Bronchial epithelial cell (primary cell): Measurements from ENCODE around the gene MPPE1. TPM values are rescaled to one million over a fixed set of nuclear protein-coding genes. Genes with fewer than 3 reads are reported as not detected.

Experiments used
- DNase-seq: peaks from one replicate; pipeline ENCODE4 v3.0.0-alpha.2; 2010; ENCODE audit warnings: low read depth
- FAIRE-seq: peaks from 2 replicates; lab custom pipeline; 2011; peaks lifted over from hg19 to GRCh38; lab: Jason Lieb, UNC
- H3K27me3 ChIP-seq: 2 replicates; pipeline ENCODE4 v1.5.1; 2011; ENCODE audit warnings: low read length; ENCODE audit not compliant: control insufficient read depth, insufficient read depth
- H3K36me3 ChIP-seq: 2 replicates; pipeline ENCODE4 v1.5.1; 2011; ENCODE audit warnings: low read length; ENCODE audit not compliant: control insufficient read depth, insufficient read depth
- H3K4me3 ChIP-seq: 2 replicates; pipeline ENCODE4 v1.5.1; 2011; ENCODE audit warnings: mild to moderate bottlenecking, low read depth, low read length, control low read depth
- total RNA-seq: library from RNA; depleted of rRNA; stranded (reverse); fragments of >200 nt; gene quantifications from 2 replicates; pipeline ENCODE4 v1.2.1, GENCODE V29; 2014
- TF ChIP-seq, protein P1 (sequence below): IDR thresholded peaks from 2 replicates; pipeline ENCODE4 v1.5.1; 2011; ENCODE audit warnings: mild to moderate bottlenecking, moderate library complexity, low read length, control low read depth, inconsistent platforms; ENCODE audit not compliant: insufficient read depth, severe bottlenecking

Gene MPPE1
- total RNA-seq, 1 donor from 2014 or later: 22.1 TPM

DNA sequence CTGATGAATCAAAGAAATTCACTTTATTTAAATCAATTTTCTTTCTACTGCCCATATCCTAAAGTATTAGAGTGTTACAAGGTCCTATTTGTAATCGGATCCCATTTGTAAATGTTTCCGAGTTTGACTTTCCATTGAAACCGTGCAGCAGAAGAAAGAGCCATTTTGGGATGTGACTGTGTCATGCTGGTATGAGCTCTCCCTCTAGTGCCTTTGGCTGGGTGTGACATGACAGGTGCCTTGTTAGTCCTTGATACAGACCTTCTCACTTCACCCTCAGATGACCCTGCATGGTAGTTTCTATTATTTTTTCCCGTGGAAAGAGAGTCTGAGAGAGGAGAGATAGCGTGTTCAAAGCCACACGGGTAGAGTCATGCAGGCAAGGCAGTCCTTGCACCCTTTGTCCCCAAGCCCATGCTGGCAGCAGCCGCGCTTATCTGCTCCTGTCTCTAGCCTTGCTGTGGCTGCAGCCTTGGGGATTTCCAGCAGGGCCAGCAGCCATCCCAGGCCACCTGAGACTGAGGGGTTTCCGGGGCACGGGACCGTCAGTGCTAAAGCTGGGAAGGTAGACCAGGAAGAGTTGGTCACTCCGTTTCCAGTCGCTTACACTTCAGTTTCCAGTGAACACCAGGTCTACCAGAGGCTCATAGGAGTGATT lies 35.5 kb downstream of the MPPE1 start:
- Histone ChIP-seq H3K36me3 (peaks cover 6% of the 10 kb centered on the region), H3K4me3 (no peak overlapping the region), H3K27me3 (no peaks in the 10 kb centered on the region)
- FAIRE-seq (no peak), DNase-seq (peak; percentile 45)
- TF ChIP-seq, protein P1, sequence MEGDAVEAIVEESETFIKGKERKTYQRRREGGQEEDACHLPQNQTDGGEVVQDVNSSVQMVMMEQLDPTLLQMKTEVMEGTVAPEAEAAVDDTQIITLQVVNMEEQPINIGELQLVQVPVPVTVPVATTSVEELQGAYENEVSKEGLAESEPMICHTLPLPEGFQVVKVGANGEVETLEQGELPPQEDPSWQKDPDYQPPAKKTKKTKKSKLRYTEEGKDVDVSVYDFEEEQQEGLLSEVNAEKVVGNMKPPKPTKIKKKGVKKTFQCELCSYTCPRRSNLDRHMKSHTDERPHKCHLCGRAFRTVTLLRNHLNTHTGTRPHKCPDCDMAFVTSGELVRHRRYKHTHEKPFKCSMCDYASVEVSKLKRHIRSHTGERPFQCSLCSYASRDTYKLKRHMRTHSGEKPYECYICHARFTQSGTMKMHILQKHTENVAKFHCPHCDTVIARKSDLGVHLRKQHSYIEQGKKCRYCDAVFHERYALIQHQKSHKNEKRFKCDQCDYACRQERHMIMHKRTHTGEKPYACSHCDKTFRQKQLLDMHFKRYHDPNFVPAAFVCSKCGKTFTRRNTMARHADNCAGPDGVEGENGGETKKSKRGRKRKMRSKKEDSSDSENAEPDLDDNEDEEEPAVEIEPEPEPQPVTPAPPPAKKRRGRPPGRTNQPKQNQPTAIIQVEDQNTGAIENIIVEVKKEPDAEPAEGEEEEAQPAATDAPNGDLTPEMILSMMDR: peak; percentile 67

DNA sequence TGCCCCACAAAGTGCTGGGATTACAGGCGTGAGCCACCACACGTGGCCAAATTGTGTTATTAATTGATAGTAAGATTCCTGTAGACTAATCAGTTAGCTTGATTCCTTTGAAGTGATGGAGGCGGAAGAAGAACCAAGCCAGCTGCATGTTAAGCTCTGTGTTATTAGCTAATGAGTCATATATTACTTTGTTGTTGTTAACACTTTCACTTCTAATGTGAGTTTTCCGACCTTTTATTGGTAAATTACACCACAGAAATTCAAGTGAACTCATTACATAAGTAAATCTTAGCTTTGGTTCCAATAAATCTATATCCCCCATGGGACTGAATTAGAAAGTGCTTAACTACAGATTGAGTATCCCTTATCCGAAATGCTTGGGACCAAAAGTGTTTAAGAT lies 36.6 kb downstream of the MPPE1 start:
- TF ChIP-seq, protein P1: no peak
- FAIRE-seq (no peak), DNase-seq (peak; percentile 48)
- Histone ChIP-seq H3K27me3 (no peaks in the 10 kb centered on the region), H3K36me3 (peaks cover 11% of the 10 kb centered on the region), H3K4me3 (no peak overlapping the region)

DNA sequence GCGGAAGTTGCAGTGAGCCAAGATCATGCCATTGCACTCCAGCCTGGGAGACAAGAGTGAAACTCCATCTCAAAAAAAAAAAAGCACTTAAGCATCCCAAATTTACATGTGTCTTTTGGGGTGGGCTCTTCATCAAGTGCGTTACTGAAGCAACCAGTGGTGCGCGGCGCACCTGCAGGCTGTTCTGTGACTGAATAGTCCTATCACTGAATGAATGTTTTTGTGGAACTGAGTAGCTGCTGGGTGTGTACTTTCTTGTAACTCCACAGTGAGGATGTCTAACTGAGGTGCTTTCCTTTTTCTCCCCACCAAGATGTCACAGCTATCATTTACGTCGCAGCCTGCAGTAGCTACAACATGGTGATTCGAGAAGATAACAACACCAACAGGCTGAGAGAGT lies 39.9 kb downstream of the MPPE1 start:
- Histone ChIP-seq H3K27me3 (no peaks in the 10 kb centered on the region), H3K36me3 (peaks cover 9% of the 10 kb centered on the region), H3K4me3 (no peak overlapping the region)
- FAIRE-seq (no peak), DNase-seq (no peak)
- TF ChIP-seq, protein P1: no peak

DNA sequence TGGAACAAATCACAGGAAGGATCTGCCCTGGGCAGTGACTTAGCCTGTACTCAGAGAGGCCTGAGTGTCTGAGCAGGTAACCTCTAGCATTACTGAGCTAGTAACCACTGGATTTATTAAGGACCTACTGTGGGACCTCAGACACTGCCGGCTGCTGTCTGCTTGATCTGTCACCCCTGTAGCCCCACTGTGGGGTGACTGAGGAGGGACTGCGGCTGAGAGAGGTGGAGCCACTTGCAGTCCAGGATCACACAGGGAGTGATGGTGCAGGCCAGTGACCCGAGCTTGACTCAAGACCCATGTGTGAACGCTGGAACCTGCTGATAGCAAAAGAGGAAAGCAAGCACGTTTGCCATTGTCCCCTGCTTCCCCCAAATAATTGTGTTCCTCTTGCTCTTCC lies 41.4 kb downstream of the MPPE1 start:
- FAIRE-seq (no peak), DNase-seq (no peak)
- Histone ChIP-seq H3K4me3 (no peak overlapping the region), H3K27me3 (no peaks in the 10 kb centered on the region), H3K36me3 (peaks cover 9% of the 10 kb centered on the region)
- TF ChIP-seq, protein P1: no peak

DNA sequence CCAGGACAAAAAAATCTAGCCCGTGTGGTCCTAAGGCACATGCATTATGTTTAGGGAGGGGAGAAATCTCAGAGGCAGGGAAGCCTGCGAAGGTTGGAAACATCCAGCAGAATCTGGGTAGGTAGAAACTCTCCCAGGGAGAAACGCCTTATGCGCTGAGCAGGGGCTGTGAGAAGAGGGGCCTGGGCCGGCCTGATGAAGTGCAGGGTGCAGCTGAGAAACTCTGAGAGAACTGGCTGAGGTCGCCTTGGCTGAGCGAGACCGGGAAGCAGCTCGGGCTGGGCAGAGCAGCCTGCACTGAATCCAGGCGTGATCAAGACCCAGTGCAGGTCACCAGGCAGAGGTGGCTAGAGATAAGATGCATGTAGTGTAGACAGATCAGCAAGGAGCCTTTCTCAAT lies 41.8 kb downstream of the MPPE1 start:
- TF ChIP-seq, protein P1: no peak
- Histone ChIP-seq H3K4me3 (no peak overlapping the region), H3K36me3 (peaks cover 9% of the 10 kb centered on the region), H3K27me3 (no peaks in the 10 kb centered on the region)
- DNase-seq (no peak), FAIRE-seq (no peak)

DNA sequence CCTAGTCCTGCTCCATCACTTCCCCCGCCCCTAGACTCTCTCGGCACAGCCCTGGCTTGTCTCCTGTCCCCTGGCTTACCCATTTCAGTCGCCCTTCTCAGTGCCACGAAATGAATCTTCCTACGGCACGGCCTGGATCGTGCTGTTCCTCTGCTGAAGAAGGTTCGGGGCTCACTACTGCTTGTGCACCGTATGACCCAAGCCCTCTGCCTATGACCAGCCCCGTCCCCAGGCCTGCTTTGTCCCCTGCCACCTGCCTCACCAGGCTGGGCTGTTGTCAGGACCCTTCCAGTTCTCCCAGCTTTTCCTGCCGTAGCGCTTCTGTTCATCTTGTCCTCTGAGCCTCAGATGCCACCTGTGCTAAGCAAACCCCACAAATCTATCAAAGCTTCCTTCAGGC lies 43.0 kb downstream of the MPPE1 start:
- FAIRE-seq (no peak), DNase-seq (no peak)
- no peaks in the 10 kb centered on the region for H3K27me3 ChIP-seq
- H3K36me3 ChIP-seq: peaks cover 9% of the 10 kb centered on the region
- H3K4me3 ChIP-seq: no peak overlapping the region
- TF ChIP-seq, protein P1: no peak
